HEK293T (cell line): Measurements from ENCODE around the gene CYRIA.

Experiments
- CTCF ChIA-PET: fragments of 350-600 bp; formaldehyde crosslinking; extraction: SDS; loops from one replicate; lab custom pipeline; 2021; ENCODE audit warnings: antibody characterized with exemption, inconsistent platforms; lab: Yijun Ruan, JAX
- POLR2A ChIA-PET: fragments of 350-600 bp; formaldehyde crosslinking; extraction: SDS; loops from one replicate; lab custom pipeline; 2020; ENCODE audit warnings: antibody characterized with exemption, inconsistent platforms; lab: Yijun Ruan, JAX
- DNase-seq: peaks from one replicate; pipeline ENCODE4 v3.0.0; 2012; ENCODE audit warnings: mixed read lengths; ENCODE audit errors: extremely low spot score
- ARNT ChIP-seq: fragments of 450-650 bp; IDR thresholded peaks from 2 replicates; pipeline ENCODE4 v1.6.1; 2017; ENCODE audit warnings: mild to moderate bottlenecking
- BHLHE40 ChIP-seq: fragments of 450-650 bp; IDR thresholded peaks from 2 replicates; pipeline ENCODE4 v1.6.1; 2016; ENCODE audit warnings: mild to moderate bottlenecking, moderate library complexity, borderline replicate concordance
- CTBP1 ChIP-seq: fragments of 450-650 bp; IDR thresholded peaks from 2 replicates; pipeline ENCODE4 v1.6.1; 2016; ENCODE audit warnings: borderline replicate concordance
- ELF4 ChIP-seq: fragments of 450-650 bp; IDR thresholded peaks from 2 replicates; pipeline ENCODE4 v1.6.1; 2017; ENCODE audit warnings: antibody characterized with exemption
- FOXA1 ChIP-seq: fragments of 450-650 bp; IDR thresholded peaks from 2 replicates; pipeline ENCODE4 v1.6.1; 2016; ENCODE audit warnings: mild to moderate bottlenecking
- FOXK2 ChIP-seq: fragments of 450-650 bp; IDR thresholded peaks from 2 replicates; pipeline ENCODE4 v1.6.1; 2016; ENCODE audit warnings: mild to moderate bottlenecking
- FOXM1 ChIP-seq: fragments of 450-650 bp; IDR thresholded peaks from 2 replicates; pipeline ENCODE4 v1.6.1; 2017; ENCODE audit warnings: mild to moderate bottlenecking, borderline replicate concordance
- HDGF ChIP-seq: fragments of 450-650 bp; IDR thresholded peaks from 2 replicates; pipeline ENCODE4 v1.6.1; 2017; ENCODE audit warnings: antibody characterized with exemption, borderline replicate concordance
- L3MBTL2 ChIP-seq: fragments of 450-650 bp; conservative IDR thresholded peaks from 2 replicates; pipeline ENCODE4 v1.6.1; 2016; ENCODE audit warnings: mild to moderate bottlenecking
- LEF1 ChIP-seq: fragments of 450-650 bp; IDR thresholded peaks from 2 replicates; pipeline ENCODE4 v1.6.1; 2017; ENCODE audit warnings: mild to moderate bottlenecking, borderline replicate concordance
- NFRKB ChIP-seq: fragments of 450-650 bp; IDR thresholded peaks from 2 replicates; pipeline ENCODE4 v1.6.1; 2016; ENCODE audit warnings: mild to moderate bottlenecking, moderate library complexity
- PKNOX1 ChIP-seq: fragments of 450-650 bp; IDR thresholded peaks from 2 replicates; pipeline ENCODE4 v1.6.1; 2016
- SP1 ChIP-seq: fragments of 450-650 bp; IDR thresholded peaks from 2 replicates; pipeline ENCODE4 v1.6.1; 2017
- SUZ12 ChIP-seq: fragments of 450-650 bp; IDR thresholded peaks from 2 replicates; pipeline ENCODE4 v1.6.1; 2016; ENCODE audit warnings: mild to moderate bottlenecking
- TARDBP ChIP-seq: fragments of 450-650 bp; IDR thresholded peaks from 2 replicates; pipeline ENCODE4 v1.6.1; 2016
- ZNF384 ChIP-seq: fragments of 450-650 bp; IDR thresholded peaks from 2 replicates; pipeline ENCODE4 v1.6.1; 2016

The CYRIA gene

GRCh38 chr2:16665748-16666448 is at the start of gene CYRIA:
Gene CYRIA, minus strand, starts transcription at chr2:16665834. Its CDS starts 77,715 bp downstream, at chr2:16588119.
- CTCF ChIA-PET = no interaction called here
- TF ChIP-seq NFRKB = no peak
- no peak for TF ChIP-seq SP1
- no peak for TF ChIP-seq ARNT
- no peak for TF ChIP-seq ELF4
- POLR2A ChIA-PET = no interaction called here
- DNase-seq = peak; percentile 57

DNA sequence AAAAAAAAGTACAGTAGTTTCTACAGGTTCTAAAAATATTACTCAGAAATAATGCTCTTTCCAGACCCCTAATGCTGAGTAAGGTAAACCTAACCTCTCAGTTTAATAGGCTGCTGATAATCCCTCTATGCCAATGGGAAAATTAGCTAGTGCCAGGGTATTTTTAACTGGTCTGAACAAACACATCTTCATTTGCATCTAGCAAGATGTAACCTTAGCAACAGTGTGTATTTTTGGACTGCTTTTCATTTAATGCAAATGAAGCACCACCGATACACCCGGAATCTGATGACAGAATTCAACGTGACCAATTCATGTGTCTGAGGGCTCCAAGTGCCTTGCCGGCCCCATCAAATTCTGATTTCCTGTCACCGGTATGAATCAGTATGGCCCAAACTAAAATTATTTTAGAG is 47.4 kb upstream of the CYRIA start:
- TF ChIP-seq FOXM1 (no peak), ZNF384 (no peak), TARDBP (no peak), FOXA1 (no peak)
- ChIA-PET POLR2A (no interaction called here), CTCF (interaction anchor here (0.6 kb wide), 1 partner anchor 1259 kb away, joined by 3 read pairs; no protein-coding TSS in a partner anchor)
- DNase-seq = no peak

GRCh38 chr2:16709769-16710168 is 44.1 kb upstream of the CYRIA start:
- no peak for TF ChIP-seq FOXA1
- no peak for TF ChIP-seq HDGF
- no peak for TF ChIP-seq ARNT
- TF ChIP-seq SP1 = no peak
- no peak for TF ChIP-seq LEF1
- no peak for TF ChIP-seq TARDBP
- TF ChIP-seq L3MBTL2 = no peak
- no peak for TF ChIP-seq ELF4
- TF ChIP-seq CTBP1 = no peak
- no peak for TF ChIP-seq SUZ12
- no peak for TF ChIP-seq ZNF384
- TF ChIP-seq FOXK2 = no peak
- no peak for TF ChIP-seq FOXM1
- no peak for TF ChIP-seq PKNOX1
- no peak for TF ChIP-seq NFRKB
- TF ChIP-seq BHLHE40 = no peak
- ChIA-PET CTCF (no interaction called here), POLR2A (no interaction called here)
- DNase-seq = no peak

- TF ChIP-seq FOXM1 (no peak), CTBP1 (no peak), ELF4 (no peak), FOXK2 (no peak), LEF1 (no peak), ZNF384 (no peak), L3MBTL2 (no peak), TARDBP (no peak), SUZ12 (no peak), HDGF (no peak)
- no peak for DNase-seq
- POLR2A ChIA-PET = no interaction called here
- CTCF ChIA-PET = no interaction called here
Observed at GRCh38 chr2:16708173-16708572, 42.5 kb upstream of the CYRIA start.

DNA sequence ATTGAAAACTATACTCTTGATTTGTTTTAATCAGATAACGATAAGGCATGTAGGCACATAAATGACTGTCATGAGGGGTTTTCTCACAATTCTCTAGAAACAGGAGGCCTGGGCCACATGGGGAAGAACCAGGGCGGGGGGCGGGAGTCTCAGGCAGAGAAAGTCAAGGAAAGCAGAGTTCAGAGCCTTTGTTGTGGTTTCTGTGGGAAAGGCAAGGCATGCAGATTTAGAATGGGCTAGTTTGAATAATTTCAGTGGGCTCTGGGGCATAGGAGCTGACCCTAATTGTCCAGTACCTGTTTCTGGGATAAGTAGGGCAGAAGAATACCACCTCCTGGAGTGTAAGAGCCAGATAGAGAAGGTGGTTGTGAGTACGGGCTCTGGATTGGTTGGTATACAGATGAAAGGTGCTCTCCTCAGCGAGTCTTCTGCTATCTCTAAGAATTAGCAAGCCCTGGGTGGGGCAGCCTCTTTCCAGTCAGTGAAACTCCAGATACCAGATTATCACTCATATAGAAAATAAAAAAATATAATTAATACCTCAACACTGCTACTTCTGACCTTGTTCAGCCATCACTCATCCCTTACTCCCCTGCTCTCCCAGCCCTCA is 41.5 kb upstream of the CYRIA start:
- POLR2A ChIA-PET = no interaction called here
- CTCF ChIA-PET = no interaction called here
- TF ChIP-seq L3MBTL2 (no peak), FOXM1 (no peak), CTBP1 (no peak), BHLHE40 (no peak), ZNF384 (no peak), TARDBP (no peak), SP1 (no peak), ELF4 (no peak), NFRKB (no peak), FOXK2 (no peak), PKNOX1 (no peak), FOXA1 (no peak), SUZ12 (no peak), HDGF (no peak)
- no peak for DNase-seq

- CTCF ChIA-PET = no interaction called here
Observed at GRCh38 chr2:16700551-16701259, 35.1 kb upstream of the CYRIA start.

More at GRCh38 chr2:16700551-16701259, 35.1 kb upstream of the CYRIA start:
- DNase-seq = no peak
- TF ChIP-seq PKNOX1 = peak; percentile 53
- no peak for TF ChIP-seq ZNF384
- POLR2A ChIA-PET = no interaction called here
